D721Med (cell line): Measurements from ENCODE around the gene APOLD1.

ENCODE experiments used
- DNase-seq: peaks from one replicate; pipeline ENCODE4 v3.0.0; 2011; ENCODE audit warnings: low spot score; ENCODE audit not compliant: insufficient read length
- FAIRE-seq: peaks from 2 replicates; lab custom pipeline; 2011; peaks lifted over from hg19 to GRCh38; lab: Jason Lieb, UNC
- CTCF ChIP-seq: IDR thresholded peaks from 2 replicates; pipeline ENCODE4 v1.5.1; 2012; ENCODE audit warnings: mild to moderate bottlenecking, control low read depth; ENCODE audit not compliant: insufficient read depth; ENCODE audit errors: missing control alignments

The APOLD1 gene

GRCh38 chr12:12786351-12786705 lies 869 bp downstream of the APOLD1 start:
- DNase-seq (no peak), FAIRE-seq (no peak)
- TF ChIP-seq CTCF: no peak

DNA sequence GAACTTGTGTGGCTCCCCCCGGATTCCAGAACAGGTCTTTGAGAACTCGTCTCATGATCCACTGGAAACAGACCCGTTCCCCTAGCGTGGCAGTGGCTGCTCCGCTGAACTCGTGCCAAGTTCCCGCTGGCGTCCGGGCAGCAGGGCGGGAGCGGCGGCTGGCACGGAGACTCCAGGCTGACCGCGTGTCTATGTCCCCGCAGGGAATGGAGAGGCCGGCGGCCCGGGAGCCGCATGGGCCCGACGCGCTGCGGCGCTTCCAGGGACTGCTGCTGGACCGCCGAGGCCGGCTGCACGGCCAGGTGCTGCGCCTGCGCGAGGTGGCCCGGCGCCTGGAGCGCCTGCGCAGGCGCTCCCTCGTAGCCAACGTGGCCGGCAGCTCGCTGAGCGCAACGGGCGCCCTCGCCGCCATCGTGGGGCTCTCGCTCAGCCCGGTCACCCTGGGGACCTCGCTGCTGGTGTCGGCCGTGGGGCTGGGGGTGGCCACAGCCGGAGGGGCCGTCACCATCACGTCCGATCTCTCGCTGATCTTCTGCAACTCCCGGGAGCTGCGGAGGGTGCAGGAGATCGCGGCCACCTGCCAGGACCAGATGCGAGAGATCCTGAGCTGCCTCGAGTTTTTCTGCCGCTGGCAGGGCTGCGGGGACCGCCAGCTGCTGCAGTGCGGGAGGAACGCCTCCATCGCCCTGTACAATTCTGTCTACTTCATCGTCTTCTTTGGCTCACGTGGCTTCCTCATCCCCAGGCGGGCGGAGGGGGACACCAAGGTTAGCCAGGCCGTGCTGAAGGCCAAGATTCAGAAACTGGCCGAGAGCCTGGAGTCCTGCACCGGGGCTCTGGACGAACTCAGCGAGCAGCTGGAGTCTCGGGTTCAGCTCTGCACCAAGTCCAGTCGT lies 1.5 kb downstream of the APOLD1 start:
- FAIRE-seq (no peak), DNase-seq (peak; percentile 80)
- no peak for TF ChIP-seq CTCF

DNA sequence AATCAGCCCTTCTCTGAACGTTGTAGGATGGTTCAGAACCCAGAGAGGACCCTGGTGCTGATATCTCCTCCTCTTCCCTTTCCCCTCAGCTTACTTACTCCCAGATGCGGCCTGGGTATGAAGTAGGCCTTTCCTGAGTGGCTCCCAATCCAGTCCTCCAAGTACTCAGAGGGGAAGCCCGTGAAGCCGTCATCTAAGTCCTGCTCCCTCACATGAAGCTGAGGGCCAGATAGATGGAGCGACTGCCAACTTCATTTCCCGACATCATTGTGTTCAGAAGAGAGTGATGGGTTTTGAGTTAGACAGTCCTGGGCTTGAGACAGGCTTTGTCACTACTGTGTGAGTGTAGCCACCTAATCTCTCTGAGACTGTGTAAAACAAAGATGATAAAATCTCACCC lies 2.7 kb downstream of the APOLD1 start:
- FAIRE-seq (no peak), DNase-seq (no peak)
- no peak for TF ChIP-seq CTCF

DNA sequence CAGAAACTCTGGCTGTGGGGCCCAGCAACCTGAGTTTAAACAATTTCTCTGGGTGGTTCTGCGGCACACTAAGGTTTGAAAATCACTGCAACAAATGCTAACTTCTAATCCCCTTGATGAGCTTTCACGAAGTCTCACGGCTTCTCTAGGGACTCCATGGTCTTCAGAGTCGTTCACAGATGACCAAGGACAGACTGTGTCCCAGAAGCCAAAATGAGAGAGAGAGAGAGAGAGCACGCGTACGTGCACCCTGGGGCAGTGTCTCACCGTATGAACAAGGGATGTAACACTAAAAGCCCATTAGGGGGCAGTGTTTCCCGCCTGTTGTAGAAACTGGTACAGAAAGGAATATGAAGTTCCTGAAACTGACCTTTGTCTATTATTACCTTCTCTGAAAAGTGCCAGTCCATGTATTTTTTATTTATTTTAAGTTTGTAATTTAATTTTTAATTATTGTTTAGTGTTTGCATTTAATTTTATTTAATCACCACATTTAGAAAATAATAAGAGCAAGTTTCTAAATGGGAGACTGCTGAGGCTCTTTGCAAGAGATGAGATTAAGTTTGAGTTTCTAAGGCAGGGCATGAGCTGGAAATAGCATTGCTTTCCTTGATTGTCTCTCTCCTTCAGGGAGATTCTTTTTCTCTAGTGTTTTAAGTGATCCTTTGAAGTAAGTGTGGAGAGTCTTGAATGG lies 3.4 kb downstream of the APOLD1 start:
- no peak for FAIRE-seq
- DNase-seq: no peak
- TF ChIP-seq CTCF: peak; percentile 77

- no peak for TF ChIP-seq CTCF
- FAIRE-seq (no peak), DNase-seq (no peak)
Observed at GRCh38 chr12:12790956-12791355, 5.5 kb downstream of the APOLD1 start.

DNA sequence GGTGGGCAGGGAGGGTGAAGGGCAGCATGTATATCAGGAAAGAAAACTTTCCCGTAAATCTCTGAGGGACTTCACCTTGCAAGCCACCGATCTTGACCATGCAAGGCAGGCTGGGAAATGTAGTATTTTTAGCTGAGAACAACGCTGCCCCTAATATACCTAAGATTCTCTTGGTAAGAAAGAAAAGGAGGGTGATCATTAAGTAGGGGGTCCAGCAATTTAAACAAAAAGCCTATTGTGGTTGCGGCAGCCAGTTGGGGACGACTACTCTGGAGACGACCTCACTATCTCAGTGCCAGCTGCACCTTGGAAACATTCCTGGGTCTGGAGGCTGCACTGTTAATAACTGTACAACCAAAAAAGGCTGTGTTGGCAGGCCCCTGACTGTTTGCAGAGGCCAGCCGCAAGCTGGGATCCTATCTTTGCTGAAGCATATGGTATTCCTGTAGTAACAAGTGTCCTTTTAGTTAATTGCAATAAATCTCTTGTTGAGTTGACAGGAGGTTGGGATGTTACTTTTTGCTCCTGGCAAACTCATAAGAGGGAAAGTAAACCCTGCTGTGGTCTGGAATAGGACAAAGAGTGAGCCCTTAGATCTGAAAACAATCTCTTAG lies 6.4 kb downstream of the APOLD1 start:
- DNase-seq (no peak), FAIRE-seq (no peak)
- no peak for TF ChIP-seq CTCF

DNA sequence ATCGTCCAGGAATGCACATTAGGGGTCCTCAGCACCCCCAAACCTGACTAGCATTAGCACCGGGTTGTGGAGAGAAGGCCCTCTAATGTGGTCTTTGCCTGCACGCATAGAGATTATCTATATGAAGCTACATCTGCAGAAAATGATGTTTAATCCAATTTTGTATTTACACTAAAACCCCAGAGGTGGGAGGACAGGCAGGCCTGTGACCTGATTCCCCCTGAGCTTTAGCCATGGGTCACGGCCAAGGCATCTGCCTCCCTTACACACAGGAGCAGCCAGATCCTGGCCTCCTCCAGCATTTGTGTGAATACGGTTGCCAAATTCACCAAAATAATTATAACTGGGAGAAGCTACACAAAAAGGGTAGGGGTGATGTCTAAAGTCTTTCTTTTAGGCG lies 7.0 kb downstream of the APOLD1 start:
- DNase-seq (no peak), FAIRE-seq (no peak)
- no peak for TF ChIP-seq CTCF
